GM18873 (cell line): ENCODE measurements around the gene EFNA5.
"Not testable (repeated sequence)": the region's sequence is repeated elsewhere in the genome, so short reads cannot be mapped to it uniquely, and the experiment has no call there.

ENCODE experiments used
- ATAC-seq: cut with Tn5 transposase; IDR thresholded peaks from one replicate; pipeline ENCODE4 v1.9.1; 2021; ENCODE audit warnings: mild to moderate bottlenecking, moderate library complexity, moderate number of reproducible peaks; ENCODE audit not compliant: unreplicated experiment, low FRiP score

EFNA5 gene

DNA sequence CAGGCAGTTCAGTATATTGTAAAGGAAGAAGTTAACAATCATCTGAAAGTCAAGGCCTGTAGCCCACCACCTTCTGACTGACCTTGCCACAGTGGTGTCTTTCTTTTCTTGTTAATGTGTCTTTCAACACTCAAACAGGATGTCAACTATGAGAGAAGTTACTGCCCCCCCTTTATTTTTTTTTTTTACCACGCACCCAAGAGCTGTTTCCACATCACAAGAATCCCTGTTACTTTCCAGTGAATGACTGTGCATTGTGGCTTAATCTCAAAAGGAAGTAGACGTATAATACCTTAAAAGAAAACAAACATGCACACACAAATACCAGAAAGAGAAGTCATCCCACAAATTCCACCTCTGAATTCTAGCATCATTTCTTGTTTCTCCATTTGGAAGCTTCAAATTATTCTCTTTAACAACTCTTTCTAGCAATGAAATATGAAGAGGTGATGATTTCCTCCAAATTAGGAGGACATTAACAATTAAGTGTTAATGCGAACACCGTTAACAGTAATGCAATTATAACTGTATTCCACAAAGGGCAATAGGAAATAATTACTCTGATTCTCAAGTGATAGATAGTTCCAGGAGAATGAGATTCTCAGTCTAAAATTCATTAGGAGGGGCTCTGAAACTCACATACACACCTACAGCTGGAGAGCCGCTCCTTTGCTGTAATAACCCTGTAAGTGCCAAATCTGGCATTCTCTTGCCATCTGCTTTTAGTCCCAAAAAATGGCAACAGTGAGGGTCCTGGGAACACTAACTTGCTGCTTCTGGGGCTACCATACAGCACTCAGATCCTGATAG is 201.0 kb downstream of the EFNA5 start:
- ATAC-seq = no peak

DNA sequence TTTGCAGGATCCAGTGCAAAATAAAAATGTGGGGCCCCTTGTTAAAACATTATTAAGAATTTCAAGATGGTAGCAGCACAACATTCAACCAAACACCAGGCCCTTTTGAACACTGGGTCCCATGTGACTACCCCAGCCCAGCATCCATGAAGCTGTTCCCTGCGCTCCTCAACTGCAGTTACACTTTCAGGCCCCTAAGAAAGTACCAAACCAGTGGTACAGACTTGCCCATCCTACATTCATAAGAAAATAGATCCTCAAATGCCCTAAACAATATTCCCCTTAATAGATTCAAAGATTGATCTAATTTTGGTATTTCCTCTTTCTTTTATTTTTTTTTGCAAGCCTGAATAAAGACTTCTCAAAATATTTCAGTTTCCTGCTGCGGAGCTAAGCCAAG is 201.7 kb downstream of the EFNA5 start:
- no peak for ATAC-seq

DNA sequence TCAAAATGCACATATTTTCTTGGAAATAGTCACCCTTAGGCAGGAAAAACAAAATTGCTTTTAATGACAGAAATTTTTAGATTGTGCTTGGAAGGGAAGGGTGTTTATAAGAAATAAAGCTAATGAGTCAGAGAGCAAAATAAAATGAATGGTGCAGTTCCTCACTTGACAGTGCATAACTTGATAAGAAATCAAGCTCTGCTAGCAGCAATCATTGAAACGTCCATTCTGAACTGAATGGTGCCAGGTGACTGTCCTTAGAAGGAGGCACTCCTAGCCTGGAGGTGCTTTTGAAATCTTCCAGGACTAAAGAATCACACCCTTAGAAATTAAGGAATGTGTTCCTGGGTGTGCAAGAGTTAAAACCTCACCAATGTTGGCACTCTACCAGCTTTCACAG is 202.5 kb downstream of the EFNA5 start:
- ATAC-seq = no peak

DNA sequence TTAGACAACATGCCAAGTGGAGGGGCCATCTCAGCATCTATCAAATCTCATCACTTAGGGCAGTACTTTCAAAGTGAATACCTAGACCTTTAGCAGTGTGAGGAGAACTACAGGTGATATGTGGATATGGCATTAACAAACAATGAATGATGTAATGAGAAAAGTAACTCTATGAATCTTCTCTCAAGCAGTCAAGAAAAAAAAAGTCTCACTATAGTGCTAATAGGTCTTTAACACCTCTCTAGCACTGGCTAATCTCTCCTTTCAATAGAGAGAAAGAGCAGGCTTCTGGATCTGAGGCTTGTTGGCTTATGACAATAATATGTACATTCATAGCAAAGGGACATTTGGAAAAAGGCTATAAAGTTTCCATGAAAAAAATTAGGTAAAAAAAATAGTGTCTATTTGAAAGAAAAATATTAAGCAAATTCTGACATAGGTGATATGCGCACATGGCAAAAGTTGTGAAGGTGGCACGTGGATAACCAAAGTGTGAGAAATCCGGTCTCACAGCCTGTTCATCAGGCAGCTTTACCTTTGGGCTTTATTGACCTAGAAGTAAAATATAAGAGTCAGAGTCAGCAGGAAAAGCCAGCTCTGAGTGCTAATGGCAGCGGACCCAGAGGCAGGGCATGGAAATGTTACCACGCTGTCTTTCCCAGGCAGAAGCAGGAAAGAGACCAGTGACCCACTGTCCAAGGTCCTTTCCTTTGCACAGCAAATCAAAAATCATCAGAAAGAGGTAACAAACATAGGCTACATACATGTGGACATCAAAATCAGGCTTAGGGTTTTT is 203.4 kb downstream of the EFNA5 start:
- ATAC-seq = no peak

DNA sequence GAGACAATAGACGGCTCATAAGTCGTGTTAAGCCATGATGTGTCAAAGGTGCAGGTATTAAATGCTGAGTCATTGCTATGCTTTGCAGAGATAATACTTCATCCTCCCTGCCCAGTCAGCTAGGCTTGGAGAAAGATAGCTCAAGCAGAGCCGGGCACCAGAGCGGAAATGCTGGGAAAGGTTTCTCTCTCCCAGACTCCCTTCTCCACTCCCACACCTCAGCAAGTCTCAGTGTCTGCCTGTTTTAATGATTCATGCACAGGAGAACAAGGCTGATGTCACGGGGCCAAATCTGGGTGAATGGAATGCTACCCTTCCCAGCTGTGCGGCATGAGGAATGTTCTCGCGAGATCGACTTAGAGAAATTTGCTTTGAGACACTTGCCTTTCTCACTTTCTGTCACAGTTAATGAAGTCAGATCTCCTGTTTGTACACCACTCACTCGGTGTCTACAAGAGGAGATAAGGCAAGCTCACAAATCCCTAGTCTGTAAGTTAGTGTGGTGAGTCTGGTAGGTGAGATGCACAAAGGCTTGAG is 204.4 kb downstream of the EFNA5 start:
- ATAC-seq = no peak

DNA sequence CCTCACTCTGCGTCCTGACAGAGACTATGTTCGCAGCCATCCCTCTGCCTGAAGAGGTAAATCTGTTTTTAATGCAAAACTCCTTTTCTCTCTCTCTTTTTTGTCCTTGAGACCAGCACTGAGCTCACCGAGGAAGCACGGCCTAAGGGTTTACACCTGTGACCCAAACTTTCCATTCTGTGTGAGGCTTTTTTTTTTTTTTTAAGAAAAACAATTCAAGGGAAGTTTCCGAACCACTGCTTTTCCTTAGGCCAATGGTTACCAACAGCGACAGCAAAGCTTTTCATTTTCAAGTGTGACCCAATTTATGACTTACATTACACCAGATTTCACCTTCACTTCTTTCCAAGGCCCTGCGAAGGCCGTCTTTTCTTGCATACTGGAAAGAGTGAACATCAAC is 205.9 kb downstream of the EFNA5 start:
- no peak for ATAC-seq

DNA sequence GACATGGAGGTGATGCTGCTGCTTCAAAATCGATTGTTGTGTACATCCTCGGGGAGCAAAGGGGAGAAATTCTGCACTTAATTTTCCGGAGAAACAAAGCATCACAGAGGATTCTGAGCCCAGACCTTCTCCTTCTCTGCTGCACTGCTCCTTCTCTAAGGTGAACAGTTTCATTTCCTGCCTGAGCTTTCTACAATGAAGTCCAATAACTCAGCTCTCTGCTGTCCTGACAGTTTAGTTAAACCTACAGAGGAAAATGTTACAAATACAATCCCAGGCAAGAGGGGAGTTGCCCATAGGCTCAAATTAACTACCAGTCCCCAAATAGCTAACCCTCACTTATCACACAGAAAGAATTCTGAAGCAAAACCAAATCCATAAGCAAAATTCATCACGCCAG is 206.3 kb downstream of the EFNA5 start:
- ATAC-seq = no peak

DNA sequence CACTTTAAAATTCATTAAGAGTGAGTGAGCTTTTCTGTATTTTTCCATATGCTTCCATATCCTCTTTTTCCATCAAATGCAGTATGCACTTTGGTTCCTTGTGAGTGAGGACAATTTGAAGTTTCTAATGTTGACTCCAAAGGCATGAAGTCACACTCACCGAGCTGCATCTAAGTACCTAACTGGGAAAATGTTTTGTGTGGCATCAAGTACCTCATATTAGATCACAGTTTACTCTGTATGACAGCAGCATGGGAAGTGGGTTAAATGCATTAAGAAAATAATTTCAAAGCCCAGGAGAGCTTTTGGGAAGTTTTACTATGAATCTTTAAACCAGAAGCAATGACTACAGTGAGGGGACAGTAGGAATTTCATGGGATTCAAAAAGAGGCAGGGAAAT is 207.0 kb downstream of the EFNA5 start:
- ATAC-seq = no peak

DNA sequence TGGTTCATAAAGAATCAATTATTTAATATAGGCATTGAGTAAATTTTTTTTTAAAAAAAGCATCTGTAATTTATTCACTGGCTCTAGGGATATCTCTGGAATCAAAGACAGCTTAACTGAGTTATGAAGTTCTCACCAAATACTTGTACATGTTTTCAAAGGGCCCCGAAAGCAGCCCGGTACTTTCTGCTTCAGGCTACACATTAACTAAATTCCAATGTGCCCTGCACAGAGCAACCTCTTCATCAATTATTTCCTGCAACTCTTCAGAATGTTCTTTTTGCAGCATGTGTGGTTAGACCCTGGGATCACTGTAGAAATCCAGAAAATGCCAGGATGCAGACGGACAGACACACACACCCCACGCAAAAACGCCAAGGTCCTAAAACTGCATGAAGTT is 209.0 kb downstream of the EFNA5 start:
- no peak for ATAC-seq

DNA sequence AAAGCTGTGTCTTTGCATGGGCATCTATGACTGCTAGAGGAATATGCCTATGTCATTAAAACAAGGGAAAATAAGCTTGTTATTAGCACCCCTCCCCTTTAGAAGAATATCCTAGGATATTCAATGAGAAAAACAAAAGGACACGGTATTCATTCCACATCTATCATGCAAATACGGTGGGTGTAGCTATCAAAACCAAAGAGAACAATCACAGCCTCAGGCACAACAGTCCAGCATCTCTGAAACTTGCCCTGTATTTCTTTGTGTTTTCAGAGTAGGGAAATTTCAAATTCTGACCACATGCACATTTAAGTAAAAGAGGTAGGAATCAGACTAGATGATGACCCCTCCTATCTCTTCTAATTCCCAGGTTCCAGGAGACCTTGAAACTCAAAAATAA is 209.9 kb downstream of the EFNA5 start:
- ATAC-seq = no peak

DNA sequence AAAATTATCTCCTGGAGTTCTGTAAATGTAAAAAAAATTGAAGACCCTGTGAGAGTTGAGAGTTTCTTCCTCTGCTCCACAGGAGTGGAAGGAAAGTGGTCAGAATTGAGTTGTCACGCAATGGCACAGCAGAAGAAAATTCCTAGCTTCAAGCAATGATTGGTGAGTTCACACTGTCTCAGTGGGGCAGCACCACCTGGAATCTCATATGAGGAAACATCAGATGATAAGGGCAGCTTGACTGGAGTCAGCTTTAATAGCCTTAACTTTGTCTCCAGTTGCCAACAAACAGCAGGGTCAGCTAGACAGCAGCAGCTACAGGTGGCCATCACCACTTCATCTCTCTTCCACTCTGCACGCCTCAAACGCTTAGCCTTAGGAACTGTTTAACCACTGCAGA is 211.1 kb downstream of the EFNA5 start:
- ATAC-seq = no peak

DNA sequence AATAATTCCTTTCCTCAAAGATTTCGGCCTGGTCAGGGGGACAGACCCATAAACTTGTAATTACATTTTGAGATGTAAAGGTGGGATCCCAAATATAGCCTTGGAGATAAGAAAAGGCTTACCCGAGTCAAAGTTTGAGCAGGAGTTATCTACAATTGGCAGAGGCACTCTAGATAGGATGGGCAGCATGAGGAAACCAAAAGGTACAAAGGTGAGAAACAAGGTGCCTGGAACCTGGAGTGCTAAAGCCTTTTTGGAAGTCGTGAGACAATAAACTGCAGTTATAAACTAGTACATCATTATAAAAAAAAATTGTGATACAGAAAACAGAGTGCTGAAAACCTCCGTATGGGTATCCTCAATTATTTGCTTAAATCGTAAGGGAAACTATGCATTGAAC is 212.4 kb downstream of the EFNA5 start:
- ATAC-seq = no peak

DNA sequence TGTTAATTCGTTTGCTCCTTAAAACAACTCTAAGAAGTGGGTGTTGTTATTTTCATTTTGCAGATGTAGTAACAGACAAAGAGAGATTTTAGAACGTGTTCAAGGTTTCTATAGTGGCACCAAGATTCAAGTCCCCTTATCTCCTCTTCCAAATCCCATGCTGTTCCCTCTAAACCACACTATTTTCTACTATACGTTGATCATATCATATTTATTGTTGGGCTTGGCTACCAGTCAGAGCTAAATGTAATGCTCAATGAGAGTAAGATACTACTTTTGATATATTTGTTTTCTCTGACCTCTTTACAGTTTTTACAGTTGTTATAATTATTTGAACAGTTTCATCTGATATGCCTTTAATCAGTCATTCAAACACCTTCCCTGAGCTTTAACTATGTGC is 212.9 kb downstream of the EFNA5 start:
- ATAC-seq = no peak

DNA sequence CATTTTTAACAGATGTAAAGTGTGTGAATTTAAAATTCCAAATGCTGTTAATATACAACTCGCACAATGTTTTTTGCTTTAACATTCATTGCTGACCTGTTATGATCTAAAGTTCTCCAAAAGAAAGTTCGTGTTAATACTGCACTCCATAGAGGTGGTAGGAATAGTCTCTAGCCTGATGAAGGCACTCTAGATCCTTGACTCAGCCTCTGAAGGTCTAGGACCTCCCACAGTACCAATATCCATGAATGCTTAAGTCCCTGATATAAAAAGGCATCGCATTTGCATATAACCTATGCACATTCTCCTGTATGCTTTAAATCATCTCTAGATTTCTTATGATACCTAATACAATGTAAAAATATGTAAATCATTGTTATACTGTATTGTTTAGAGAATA is 213.6 kb downstream of the EFNA5 start:
- ATAC-seq = no peak

DNA sequence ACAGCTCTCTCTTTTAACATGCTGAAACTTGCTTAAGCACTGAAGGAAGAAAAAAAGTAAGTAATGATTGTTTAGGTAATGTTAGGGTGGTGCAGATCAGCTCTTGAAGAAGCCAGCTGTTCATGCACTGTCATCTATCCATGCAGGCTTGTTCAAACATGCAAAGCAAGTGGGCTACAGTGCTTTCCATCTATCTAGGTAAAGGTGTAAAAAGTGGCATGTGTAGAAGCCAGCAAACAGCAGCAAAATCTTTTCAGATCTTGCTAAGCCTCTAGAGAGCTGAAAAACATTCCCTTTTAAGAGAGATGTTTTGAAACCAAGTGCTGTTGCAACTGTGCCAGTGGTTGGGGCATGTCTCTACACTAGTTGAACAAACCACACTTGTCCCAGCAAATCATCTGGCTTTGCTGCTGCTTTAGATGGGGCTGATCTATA is 214.4 kb downstream of the EFNA5 start:
- peak; percentile 71 for ATAC-seq

DNA sequence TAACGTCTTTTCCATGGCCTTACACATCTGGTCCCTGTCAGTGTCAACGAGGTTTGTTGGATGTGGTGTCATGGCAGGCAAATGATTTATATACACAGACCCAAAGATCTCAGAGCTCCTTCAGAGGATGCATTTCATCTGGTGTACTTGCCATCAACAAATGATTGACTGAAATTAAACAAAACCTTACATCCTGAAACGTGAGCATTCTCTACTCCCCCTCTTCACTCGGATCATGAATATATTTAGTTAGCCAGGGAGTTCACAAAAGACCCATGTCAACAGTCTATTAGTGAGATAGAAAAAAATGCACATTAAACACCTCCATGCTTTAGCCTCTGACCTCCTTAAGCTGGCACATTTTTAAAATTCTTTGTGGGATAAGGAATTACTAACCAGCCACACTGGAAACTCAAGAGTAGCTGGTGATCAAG is 215.6 kb downstream of the EFNA5 start:
- no peak for ATAC-seq

DNA sequence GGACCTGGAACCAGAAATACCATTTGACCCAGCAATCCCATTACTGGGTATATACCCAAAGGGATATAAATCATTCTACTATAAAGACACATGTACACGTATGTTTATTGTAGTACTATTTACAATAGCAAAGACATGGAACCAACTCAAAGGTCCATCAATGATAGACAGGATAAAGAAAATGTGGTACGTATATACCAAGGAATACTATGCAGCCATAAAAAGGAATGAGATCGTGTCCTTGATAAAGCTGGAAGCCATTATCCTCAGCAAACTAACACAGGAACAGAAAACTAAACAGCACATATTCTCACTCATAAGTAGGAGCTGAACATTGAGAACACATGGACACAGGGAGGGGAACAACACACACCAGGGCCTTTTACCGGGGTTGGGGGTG is 218.9 kb downstream of the EFNA5 start:
- not testable (repeated sequence) for ATAC-seq

DNA sequence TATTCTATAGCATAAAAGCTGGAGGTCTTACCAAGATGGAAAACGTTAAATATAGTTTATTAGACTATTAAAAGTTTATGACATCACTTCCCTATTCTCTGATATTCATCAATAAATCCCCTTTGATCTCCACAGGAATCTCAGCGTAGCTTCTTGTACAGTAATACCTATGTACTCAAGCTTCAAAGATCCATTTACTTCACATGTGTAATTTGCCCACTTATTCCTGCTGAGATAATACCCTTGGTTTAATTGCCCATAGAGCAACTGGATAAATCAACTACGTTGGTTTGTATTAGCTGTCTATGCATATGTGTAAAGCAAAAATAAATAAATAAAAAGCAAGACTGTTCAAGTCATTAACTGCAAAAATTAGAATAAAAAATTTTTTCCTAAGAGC is 219.7 kb downstream of the EFNA5 start:
- ATAC-seq = no peak

DNA sequence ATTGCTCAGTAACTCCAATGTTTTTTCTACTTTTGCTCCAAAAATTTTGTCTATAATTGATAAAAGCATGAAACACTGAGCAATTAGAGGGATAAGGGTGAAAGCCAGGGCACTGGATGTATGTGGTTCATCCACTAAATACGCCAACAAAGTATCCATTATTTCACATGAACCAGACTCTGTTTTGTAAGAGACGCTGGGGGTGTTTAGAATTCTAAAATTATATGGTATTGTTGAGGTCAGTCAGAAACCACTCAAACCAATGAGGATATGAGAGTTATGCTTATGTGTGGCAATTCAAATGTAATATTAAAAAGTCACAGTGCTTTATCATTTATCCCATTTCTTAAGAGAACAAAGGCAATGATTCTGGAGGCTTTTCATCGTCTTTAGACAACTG is 220.2 kb downstream of the EFNA5 start:
- ATAC-seq = no peak

DNA sequence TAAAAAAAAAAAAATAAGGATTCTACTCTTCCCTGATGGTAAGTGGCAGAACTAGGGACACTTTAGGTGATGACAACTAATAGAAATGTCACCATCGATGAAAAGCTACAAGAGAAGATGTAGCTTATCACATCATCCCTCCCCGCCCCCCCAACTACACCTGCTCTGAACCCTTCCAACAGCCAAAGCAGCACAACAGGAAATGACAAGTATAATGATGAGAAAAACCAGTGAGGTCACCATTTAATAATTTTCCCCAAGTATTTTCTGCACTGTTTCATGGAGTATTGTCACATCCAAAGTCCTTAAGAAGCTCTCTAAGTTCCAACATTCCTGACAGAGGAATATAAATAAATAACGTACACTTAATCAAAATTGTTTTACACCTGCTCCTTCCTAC is 221.4 kb downstream of the EFNA5 start:
- ATAC-seq = no peak

DNA sequence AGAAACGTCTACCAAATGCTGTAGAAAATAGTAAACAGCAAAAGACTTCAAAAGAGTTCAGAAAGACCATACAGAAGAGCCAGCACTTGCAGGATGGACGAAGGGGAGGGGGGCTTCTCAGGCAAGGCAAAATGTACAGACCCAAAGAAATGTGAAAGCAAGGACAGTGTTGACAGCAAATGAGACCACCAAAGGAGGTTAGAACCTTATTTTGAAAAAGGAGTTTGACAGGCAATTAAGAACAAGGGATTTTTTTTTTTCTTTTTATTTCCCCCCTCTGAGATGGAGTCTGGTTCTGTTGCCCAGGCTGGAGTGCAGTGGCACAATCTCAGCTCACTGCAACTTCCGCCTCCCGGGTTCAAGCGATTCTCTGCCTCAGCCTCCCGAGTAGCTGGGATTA is 223.2 kb downstream of the EFNA5 start:
- no peak for ATAC-seq

DNA sequence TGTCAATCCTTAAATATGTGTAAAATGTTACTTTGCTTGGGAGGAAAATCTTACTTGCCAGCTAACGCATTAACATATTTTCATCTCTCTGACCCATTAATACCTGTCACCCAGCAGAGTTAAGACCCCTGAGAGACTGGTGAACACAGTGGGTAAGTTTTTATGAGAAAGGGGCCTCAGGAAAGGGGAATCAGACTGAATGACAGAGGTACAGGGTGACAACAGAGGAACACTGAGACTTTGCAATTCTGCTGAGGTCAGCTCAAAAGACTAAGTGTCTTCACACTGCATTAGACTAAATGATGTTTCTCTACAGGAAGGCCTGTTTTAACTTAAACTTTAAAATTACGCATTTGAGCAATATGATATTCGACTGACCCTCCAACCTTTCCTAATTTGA is 223.8 kb downstream of the EFNA5 start:
- ATAC-seq = no peak
